Hematopoietic multipotent progenitor cell treated with erythropoietin and hydrocortisone succinate and interleukin-3 and kit ligand, for 6 days (in vitro differentiated cells): Measurements from ENCODE around the gene WNT9B.

Experiments used
- DNase-seq: peaks from one replicate; pipeline ENCODE4 v3.0.0-alpha.2; 2015

WNT9B gene

DNA sequence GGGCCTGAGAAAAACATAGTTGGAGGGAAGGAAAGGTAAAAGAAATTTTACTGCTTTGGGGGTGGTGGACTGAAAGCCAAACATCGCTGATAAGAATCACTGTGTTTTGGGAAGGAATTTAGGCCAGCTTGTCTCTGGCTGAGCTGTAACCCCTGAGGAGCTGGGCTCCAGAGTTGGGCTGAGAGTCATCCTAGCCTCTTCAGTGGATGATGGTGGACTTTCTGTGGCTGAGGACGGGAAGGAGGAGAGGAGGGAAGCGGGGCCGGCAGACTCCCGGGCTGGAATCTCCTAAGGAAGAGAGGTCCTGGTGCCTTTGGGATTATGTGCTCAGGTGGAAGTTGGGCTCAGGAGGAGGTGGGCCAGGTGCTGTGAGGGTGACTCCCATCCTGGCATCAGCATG, 8.6 kb downstream of the WNT9B start:
- DNase-seq: no peak

DNA sequence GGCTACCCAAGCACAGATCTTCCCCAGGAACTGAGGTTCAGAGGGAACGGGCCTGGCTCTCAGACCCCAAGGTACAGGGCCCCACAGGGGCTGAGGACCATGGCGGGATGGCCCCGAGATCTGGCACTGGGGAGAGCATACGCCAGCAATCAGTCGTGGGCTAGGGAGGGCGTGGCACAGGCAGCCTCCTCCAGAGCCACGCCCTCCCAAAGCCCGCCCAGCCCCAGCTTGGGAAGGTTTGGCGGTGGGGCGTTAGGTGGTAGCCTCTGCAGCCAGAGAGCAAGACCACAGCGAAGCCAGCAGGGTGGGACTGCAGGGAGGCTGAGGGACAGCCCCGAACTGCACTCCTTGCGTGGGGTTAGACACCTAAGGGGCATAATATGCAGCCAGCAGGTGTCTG, 11.6 kb downstream of the WNT9B start:
- peak; percentile 62 for DNase-seq

DNA sequence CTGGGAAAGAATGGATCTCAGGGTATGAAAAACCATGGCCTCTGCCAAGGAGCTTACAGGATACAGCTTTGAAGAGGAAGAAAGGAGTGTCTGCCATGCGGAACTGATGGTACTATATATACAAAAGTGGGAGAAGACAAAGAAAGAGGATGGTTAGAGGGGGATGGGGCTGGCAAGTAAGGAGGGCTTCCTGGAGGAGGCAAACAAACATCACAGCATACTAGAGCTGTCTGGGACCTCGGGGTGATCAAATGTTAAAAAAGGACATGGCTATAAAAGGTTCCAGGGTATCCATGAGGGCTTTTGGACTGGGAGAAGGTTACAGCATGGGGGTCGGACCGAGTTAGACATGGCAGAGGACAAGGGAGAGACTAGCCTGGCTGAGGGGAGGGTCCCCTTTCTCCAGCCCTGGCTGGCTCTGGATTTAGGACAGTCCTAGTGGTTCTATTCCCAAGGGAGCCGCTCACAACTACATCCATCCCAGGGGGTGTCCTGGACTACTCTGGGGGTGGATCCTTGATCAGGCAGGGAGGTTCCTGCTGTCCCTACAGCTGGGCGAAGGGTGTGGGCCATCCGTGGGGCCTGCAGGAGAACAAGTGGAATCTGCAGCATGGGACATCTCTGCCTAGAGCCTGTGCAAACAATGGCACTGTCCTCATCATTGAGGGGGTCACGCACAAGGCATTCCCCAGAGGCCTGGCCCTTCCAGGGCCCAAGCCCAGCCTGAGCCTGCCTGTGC, 12.2 kb downstream of the WNT9B start:
- no peak for DNase-seq

DNA sequence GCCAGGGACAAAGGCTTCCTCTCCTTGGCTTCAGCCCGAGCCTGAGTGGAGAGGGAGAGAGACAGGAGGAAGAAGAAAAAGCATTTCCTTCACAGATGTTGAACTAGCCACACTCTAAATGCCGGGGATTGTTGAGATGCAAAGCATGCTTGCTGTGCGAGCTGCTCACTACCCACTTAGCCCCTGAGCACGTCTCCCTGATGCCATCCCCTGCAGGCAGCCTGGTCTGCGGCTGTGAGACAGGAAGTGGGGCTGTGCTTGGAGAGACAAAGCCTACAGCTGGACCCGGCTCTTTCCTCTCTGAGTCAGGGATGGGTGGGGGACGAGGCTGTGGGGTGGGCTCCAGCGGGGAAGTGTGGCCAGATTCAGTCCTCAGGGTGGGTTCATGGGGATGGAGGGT, 13.7 kb downstream of the WNT9B start:
- no peak for DNase-seq

DNA sequence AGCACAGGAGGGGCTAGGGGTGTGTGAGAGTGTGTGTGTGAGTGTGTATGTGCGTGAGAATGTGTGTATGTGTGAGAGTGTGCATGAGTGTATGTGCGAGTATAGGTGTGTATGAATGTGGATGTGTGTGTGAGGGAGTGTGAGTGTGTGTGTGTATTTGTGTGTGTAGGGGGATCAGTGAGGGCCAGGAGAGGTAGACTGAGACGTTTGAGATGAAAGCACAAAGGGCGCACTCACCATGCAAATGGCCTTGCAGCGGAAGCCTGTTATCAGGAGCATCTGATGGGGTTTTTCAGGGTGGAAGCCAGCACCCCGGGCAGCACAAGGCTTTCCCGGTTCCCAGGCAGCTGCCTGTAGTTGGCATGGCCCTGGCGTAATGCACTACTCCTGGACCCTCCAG, 14.9 kb downstream of the WNT9B start:
- no peak for DNase-seq

DNA sequence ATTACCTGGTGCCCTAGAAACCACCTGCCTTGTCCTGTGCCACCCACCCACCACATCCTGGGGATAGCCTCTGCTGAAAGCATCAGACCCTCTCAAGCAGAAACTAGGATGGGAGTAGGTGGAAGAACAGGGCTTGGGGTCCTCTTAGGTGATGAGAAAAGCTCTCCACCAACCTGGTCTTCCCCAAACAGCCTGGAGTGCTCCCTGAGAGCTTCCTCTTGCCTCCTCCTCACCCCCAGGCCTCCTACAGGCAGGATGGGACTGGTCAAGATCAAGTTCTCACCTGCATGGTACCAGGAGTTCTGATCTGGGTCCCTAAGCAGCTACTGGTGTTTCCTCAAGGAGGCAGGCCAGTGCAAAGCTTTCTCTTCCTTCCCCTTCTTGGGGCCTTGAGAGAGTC, 15.4 kb downstream of the WNT9B start:
- no peak for DNase-seq

DNA sequence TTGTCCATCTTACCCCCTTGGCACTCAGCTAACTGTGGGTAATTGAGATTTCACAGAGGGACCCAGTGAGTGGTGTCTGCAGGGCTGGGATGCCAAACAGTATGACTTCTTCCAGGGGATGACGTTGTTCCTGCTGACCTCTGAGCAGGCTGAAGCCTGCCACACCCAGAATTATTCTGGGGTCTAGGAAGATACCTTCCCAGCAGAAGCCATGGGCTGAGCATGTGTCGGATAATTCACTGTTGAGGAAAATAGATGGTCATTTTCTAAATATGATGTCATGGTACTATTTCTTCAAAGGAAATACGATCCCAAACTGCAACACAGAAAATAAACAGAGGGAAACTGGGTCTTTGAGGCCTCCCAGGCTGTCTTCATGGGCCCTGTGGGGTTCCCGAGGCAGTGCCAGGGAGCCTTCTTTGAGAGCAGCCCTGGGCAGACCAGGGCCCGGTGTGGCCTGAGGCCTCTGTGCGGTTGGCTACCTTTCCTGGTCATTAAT, 17.4 kb downstream of the WNT9B start:
- no peak for DNase-seq

DNA sequence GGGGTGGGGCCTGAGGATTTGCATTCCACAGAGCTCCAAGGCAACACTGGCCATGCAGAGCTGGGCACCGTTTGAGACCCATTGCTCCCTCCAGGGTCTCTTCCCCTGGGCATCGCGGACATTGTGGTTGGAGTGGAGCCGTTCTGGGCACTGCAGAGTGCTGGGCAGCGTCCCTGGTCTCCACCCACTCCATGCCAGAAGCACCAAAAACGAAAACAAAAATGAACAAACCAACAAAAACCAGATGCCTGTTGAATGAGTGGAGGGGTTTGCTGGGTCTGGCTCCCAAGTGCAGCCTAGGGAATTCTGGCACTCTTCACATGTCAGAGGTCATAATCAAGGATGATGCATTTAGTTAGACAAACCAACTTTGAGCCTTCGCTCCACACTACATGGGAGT, 17.9 kb downstream of the WNT9B start:
- DNase-seq: no peak

DNA sequence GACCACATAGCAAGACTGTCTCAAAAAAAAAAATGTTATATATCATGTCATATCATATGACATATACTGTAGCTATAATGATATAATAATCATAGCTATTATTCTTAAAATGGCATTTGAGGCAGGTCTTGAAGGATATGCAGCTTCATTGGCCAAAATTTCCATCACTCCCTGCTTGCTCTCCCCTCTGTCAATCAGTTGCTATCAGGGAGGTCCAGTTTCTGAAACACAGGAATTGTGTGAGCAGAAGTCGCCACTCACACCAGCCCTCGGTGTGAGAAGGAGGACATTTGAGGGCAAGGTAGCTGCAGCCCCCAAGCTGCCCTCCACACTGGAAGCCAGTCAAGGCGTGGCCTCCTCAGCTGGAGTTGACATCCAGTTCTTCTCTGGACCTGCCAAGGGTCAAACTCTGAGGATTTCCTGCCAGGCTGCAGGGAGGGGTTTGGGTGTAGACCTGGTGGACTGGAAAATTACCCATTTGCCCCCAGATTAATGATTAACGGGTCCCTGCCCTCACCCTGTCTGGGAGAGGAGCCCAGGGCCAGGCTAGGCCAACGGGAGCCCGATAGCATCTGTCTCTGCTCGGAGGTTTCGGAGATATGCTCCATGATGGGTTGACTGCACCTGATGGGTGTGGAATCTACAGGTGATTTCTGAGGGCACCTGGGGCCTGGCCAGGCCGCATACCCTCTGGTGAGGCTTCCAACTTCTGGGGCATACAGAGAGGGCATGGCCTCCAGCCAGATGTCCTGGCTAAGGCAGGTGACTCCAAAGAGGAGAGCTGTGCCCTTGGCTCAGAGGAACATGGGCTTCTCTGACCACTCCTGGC, 18.8 kb downstream of the WNT9B start:
- no peak for DNase-seq

DNA sequence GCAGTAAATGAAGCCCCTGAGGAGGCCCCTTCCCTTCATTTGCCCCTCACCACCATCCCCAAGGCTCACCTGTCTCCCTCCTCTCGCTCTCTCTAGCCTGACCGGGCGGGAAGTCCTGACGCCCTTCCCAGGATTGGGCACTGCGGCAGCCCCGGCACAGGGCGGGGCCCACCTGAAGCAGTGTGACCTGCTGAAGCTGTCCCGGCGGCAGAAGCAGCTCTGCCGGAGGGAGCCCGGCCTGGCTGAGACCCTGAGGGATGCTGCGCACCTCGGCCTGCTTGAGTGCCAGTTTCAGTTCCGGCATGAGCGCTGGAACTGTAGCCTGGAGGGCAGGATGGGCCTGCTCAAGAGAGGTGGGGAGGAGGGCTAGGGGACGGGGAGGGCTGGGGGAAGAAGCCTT, 21.0 kb downstream of the WNT9B start:
- no peak for DNase-seq

DNA sequence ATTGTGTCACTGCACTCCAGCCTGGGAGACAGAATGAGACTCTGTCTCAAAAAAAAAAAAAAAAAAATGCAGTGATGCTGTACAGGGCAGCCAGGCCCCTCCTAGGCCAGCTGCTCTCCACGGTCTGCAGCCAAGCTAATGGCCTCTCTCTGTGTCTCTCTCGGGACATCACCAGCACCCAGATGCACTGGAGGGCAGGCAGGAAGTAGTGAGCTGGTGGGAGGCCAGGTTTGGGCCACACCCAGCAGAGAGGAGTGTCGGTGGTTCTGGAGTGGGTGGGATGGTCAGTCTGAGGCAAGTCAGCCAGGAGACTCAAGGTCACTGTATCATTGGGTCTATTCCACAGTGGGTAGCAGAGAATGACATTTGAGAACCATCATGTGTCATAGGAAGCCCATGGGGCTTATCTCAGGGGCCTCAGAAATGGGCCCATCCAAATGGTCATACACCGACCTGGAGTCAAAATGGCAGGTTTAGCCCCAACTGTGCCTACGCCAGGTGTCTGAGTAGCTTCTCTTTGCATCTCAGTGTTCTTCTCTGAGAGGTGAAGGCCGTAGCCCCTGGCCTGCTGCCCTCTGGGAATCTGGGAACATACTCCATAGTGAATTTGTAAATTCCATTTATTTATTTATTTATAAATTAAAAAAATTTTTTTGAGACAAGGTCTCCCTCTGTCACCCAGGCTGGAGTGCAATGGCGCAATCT, 22.7 kb downstream of the WNT9B start:
- no peak for DNase-seq

DNA sequence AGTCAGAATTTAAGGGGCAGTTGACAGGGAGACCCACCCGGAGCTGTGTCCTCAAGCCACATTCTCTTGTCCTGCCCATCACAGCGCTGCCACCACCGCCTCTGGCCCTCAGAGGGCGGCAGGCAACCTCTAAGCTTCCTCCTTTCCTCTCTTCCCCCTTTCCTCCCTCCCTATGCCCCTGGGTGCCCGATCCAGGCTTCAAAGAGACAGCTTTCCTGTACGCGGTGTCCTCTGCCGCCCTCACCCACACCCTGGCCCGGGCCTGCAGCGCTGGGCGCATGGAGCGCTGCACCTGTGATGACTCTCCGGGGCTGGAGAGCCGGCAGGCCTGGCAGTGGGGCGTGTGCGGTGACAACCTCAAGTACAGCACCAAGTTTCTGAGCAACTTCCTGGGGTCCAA, 23.5 kb downstream of the WNT9B start:
- DNase-seq: no peak

DNA sequence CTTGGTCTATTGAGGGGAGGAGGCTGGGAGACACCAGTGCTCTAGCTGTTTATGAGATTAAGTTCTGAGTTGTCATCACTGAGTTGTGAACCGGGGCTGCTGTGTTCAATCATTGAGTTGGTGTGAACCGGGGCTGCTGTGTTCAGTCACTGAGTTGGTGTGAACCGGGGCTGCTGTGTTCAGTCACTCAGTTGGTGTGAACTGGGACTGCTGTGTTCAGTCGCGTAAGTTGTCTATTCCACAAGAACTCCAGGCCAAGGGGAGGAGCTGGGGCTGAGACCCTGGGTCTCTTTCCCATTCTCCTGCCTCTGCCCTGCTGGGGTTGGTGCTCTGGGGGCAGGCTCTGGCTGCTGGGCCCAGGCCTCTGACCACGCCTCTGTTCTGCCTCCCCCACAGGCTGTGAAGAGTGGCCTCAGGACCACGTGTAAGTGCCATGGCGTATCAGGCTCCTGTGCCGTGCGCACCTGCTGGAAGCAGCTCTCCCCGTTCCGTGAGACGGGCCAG, 24.5 kb downstream of the WNT9B start:
- no peak for DNase-seq

DNA sequence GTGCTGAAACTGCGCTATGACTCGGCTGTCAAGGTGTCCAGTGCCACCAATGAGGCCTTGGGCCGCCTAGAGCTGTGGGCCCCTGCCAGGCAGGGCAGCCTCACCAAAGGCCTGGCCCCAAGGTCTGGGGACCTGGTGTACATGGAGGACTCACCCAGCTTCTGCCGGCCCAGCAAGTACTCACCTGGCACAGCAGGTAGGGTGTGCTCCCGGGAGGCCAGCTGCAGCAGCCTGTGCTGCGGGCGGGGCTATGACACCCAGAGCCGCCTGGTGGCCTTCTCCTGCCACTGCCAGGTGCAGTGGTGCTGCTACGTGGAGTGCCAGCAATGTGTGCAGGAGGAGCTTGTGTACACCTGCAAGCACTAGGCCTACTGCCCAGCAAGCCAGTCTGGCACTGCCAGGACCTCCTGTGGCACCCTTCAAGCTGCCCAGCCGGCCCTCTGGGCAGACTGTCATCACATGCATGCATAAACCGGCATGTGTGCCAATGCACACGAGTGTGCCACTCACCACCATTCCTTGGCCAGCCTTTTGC, 25.0 kb downstream of the WNT9B start:
- DNase-seq: no peak

DNA sequence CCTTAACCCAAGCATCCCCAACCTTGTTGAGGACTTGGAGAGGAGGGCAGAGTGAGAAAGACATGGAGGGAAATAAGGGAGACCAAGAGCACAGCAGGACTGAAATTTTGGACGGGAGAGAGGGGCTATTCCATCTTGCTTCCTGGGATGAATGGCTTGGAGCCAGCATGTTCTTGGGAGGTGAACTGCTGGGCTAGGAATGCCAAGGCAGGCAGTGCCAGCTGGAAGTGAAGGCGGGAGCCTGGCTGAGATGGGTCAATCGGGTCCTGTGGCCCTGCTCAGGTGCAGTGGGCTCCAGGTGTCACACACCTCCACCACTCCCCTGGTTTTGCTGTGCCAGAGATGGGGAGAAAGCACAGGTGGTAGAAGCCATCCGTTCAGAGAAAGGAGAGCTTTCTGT, 25.5 kb downstream of the WNT9B start:
- no peak for DNase-seq

DNA sequence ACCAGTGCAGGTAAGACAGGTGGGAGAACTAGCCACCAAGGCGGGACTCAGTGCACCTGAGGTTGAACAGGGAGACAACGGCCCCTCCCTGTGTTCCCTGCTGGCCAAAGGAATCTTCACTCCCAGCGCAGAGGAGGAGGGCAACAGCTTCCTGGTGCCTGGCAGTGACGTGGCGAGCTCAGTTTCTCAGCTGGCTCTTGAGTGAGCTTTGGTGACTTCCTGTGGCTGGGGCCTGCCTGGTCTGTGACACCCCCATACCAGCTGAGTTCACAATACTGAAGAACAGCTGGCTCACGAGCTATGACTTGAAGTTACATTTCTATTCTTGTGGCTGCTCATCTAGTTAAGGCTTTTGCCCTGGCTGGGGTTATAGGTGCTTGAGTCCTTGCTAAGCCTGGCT, 26.1 kb downstream of the WNT9B start:
- no peak for DNase-seq

DNA sequence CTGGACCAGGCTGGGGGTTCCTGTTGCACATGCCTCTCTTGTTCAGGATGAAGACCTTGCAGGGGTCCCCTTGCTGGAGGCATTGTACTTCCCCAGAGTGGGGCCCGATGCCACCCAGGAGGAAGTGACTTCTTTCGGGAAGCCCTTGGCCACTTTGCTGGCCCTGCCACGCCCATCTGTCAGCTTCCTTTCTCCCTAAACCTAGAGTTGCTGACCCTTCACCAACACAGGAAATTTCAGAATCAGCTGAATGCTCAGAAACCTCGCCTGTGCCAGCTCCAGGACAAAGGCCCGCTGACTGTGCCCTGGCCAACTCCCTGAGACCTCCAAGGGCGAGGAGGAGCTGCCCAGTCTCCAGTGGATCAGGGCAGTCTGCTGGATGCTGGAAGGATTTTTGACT, 26.7 kb downstream of the WNT9B start:
- no peak for DNase-seq

DNA sequence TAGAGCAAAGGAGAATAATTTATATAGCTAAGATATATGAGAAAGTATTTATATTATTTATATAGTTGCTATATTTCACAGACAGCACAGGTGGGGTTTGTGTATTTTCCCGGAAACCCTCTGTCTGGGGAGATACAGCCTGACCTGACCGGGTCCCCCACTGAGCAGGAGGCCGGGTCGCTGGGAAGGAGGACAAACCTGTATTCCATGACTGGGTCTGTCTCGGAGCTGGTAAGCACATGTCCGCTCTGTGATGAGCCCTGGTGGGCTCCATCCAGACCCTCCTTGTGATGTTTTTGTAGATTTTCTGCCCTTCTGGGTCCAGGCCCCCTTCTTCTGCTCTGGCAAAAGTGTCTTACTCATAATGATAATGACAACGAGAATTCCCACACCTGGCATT, 27.7 kb downstream of the WNT9B start:
- DNase-seq: no peak

DNA sequence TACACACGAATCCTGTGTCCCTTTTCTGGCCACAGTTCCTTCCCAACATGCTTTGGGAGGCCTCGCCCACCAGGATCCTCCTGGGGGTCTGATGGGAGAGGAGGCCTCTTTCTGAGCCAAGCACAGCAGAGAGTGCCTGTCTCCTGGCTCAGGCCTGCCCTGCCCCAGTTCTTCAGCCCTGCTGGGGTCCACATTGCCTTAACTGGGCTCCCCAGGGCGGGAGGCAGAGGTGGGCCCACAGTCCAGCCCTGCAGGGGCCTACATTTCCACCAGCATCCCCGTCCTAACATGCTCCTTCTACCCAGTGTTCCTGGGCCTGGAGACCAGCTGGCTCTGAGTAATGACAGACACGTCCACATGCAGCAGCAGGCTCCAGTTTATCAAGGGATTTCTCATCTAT, 29.6 kb downstream of the WNT9B start:
- no peak for DNase-seq

DNA sequence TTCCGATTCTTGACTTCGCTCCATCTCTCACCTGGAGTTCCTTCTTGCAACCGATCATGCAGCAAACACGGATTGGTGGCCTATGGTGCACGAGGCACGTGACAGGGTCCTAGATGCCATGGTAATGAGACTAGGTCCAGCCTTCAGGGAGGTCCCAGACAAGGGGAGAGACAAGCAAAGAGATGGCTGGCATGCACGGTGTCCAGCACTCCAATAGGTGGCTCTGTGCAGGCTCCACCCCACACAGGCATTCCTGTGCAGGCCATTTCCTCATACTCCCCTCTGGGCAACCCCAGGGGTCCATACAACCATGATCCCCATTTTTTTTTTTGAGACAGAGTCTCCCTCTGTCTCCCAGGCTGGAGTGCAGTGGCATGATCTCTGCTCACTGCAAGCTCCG, 31.3 kb downstream of the WNT9B start:
- DNase-seq: no peak

DNA sequence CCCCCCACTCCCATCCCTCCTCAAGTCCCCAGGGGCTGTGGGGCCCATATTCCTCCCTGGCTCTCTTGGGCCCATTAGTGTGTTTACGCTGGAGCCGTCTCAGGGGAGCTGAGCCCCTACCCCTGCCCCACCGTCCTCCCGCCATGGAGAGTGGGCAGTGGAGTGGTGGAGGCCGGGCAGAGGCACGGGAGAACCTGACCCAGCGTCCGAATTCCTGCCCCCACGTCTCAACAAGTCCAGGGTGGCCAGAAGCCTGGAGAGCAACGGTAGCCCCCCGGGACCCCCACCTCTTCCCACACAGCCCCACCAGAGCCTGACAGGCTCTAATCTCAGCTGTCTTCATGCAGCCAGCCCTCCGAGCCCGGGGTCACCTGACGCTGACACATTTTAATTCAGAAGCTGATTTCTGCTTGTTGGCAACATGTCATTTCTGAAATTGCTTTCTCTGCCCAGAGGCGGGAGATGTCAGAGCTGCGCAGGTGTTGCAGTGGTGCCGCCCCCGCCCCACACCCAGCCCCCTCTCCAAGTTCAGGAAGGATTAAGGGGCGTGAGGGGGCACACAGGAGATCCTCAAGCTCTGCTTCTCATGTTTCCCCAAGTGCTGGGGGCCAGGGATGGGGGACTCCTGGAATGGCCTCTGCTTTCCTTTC, 32.6 kb downstream of the WNT9B start:
- no peak for DNase-seq

DNA sequence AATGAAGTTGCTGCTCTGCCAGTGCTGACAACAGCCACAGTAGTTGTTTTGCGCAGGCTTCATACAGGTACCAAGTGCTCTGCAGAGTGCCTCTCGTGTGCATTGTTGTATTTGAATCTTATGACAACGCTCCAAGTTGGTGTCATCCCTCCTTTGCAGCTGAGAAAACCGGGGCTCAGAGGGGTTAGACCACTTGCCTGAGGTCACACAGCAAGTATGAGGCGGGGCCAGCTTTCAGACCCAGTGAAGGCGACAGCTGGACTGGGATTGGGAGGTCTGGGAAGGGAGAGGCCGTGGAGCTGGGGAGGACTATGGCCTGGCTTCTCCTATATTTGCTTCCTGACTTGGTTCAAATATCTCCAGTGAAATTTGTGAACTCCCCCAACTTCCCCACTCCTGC, 33.2 kb downstream of the WNT9B start:
- no peak for DNase-seq
